Muscle layer of colon (tissue), 2 donors: ENCODE measurements around the gene STX18.

Experiments used
- H3K27ac ChIP-seq: one replicate; pipeline ENCODE4 v1.7.0; 2013; ENCODE audit warnings: low read depth, mild to moderate bottlenecking, low read length, moderate library complexity
- H3K27me3 ChIP-seq, 2 donors: one replicate each; pipeline ENCODE4 v1.7.0; 2013; ENCODE audit warnings: low read length in 2 of 2, mild to moderate bottlenecking in 2 of 2; ENCODE audit not compliant: insufficient read depth in 2 of 2, control insufficient read depth in 1 of 2
- H3K36me3 ChIP-seq: one replicate; pipeline ENCODE4 v1.7.0; 2013; ENCODE audit warnings: mild to moderate bottlenecking, low read length; ENCODE audit not compliant: insufficient read depth
- H3K4me1 ChIP-seq: one replicate; pipeline ENCODE4 v1.7.0; 2013; ENCODE audit warnings: mild to moderate bottlenecking, low read length; ENCODE audit not compliant: insufficient read depth
- H3K4me3 ChIP-seq, 2 donors: one replicate each; pipeline ENCODE4 v1.7.0; 2013; ENCODE audit warnings: low read length in 2 of 2, low read depth in 1 of 2, mild to moderate bottlenecking in 1 of 2, moderate library complexity in 1 of 2
- H3K9ac ChIP-seq: one replicate; pipeline ENCODE4 v1.7.0; 2013; ENCODE audit warnings: low read length
- H3K9me3 ChIP-seq: one replicate; pipeline ENCODE4 v1.7.0; 2013; ENCODE audit warnings: mild to moderate bottlenecking, low read length
- donor health status: abdominal sarcoma.
- donor health status: Adenocarcinoma of cecum.

Gene STX18

DNA sequence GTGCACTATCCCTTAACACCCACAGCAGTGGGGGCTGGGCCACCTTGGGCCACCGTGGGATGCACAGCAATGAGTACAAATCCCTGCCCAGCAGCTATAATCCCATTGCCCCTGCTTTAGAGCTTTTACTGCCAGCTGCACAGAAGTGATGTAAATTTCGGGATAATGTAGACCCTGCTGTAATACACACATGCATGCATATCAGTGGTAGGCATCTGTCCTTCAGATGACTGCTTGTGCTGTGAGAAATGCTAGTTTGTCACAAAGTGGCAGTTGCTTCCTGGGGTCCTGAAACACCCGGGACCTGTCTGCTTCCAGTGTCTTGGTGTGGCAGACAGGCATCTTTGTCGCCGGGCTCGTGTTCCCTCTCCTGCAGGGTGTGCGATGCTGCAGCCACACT is 140.8 kb downstream of the STX18 start:
- no peak overlapping the region for H3K9ac ChIP-seq
- H3K27ac ChIP-seq, result no peak overlapping the region
- H3K4me1 ChIP-seq, result no peaks in the 10 kb centered on the region
- no peaks in the 10 kb centered on the region for H3K36me3 ChIP-seq
- H3K9me3 ChIP-seq, result no peaks in the 10 kb centered on the region
- H3K27me3 ChIP-seq, result peaks cover 0 to 20% of the 10 kb centered on the region in 2 donors
- H3K4me3 ChIP-seq, result no peak overlapping the region

DNA sequence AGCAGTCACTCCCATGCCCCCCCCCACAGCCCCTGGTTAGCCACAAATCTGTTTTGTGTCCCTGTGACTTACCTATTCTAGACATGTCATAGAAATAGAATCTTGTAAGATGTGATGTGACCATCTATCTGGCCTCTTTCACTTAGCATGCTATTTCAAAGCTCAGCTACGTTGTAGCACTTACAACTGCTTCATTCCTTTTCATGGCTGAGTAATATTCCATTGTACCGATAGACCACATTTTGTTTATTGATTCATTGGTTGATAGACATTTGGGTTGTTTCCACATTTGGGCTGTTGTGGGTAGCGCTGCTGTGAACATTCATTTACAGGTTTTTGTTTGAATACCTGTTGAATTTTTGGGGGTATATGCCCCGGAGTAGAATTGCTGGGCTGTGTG is 143.4 kb downstream of the STX18 start:
- H3K4me1 ChIP-seq, result no peaks in the 10 kb centered on the region
- peaks cover 0 to 21% of the 10 kb centered on the region in 2 donors for H3K27me3 ChIP-seq
- H3K27ac ChIP-seq, result no peak overlapping the region
- no peak overlapping the region for H3K9ac ChIP-seq
- H3K4me3 ChIP-seq, result no peak overlapping the region
- no peaks in the 10 kb centered on the region for H3K36me3 ChIP-seq
- H3K9me3 ChIP-seq, result no peaks in the 10 kb centered on the region

GRCh38 chr4:4397441-4397819 is 144.4 kb downstream of the STX18 start:
- Histone ChIP-seq H3K27ac (no peak overlapping the region), H3K9me3 (no peaks in the 10 kb centered on the region), H3K36me3 (no peaks in the 10 kb centered on the region), H3K9ac (no peak overlapping the region), H3K4me1 (no peaks in the 10 kb centered on the region), H3K27me3 (peaks cover 0 to 21% of the 10 kb centered on the region in 2 donors), H3K4me3 (no peak overlapping the region)

- H3K36me3 ChIP-seq, result no peaks in the 10 kb centered on the region
- no peak overlapping the region for H3K4me3 ChIP-seq
- H3K9me3 ChIP-seq, result no peaks in the 10 kb centered on the region
- H3K27ac ChIP-seq, result no peak overlapping the region
- H3K27me3 ChIP-seq, result peaks cover 0 to 25% of the 10 kb centered on the region in 2 donors
- no peaks in the 10 kb centered on the region for H3K4me1 ChIP-seq
- H3K9ac ChIP-seq, result no peak overlapping the region
Measured at GRCh38 chr4:4396628-4397440, 145.0 kb downstream of the STX18 start.

DNA sequence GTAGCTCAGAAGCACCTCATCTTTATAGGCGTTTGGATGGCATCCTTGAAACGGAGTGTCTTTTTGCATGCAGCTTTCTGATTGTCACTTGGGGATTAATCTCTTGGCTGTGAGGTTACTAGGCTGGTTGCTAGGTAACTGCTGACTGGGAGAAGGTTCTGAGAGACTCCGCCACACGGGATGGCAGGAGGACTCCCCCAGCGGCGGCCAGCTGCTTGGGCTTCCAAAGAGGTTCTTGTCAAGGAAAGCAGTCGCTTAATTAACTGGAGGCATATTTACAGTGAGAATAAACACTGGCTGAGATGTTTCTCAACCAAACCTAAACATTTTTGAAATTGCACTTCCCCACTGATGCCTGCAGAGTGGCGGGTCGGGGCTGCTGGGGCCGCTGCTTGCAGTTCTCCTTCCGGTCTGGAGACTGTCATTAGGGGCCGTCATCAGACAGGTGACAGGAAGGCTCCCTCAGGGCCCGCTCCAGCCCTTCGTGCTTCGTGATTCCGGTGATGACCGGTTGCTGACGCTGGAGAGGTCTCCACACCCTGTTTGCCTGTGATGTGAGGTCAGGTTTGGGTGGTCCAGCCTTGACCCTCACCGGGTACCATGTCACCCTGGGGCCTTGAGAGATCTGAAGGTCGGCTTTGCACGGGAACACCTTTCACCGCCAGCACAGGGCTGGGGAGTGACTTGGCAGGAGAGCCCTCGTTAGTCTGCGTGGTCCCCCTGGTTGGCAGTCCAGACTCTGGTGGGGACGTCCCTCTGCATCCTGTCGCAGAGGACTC is 145.8 kb downstream of the STX18 start:
- peaks cover 0 to 26% of the 10 kb centered on the region in 2 donors for H3K27me3 ChIP-seq
- no peaks in the 10 kb centered on the region for H3K9me3 ChIP-seq
- no peak overlapping the region for H3K4me3 ChIP-seq
- no peak overlapping the region for H3K9ac ChIP-seq
- no peaks in the 10 kb centered on the region for H3K36me3 ChIP-seq
- H3K27ac ChIP-seq, result no peak overlapping the region
- no peaks in the 10 kb centered on the region for H3K4me1 ChIP-seq

GRCh38 chr4:4395371-4395770 is 146.5 kb downstream of the STX18 start:
- Histone ChIP-seq H3K9me3 (no peaks in the 10 kb centered on the region), H3K9ac (no peak overlapping the region), H3K4me3 (no peak overlapping the region), H3K4me1 (no peaks in the 10 kb centered on the region), H3K36me3 (no peaks in the 10 kb centered on the region), H3K27me3 (peaks cover 0 to 32% of the 10 kb centered on the region in 2 donors), H3K27ac (no peak overlapping the region)

DNA sequence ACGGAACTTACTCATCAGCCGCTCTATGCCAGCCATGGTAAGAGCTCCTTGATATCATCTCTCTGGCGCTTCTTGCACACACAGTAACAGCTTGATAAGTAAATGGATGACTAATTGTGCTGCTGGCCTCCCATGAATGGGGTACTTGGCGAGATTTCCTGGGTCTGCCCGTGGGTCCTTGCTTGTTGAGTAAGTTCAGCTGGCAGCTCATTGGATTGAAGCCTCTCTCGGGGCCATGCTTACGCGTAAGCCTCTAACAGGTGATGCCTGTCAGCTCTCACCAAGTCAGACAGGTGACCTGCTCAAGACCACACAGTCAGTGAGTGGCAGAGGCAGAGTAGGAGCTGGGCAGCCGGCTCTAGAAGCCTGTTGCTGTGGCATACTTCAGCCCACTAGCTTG is 147.2 kb downstream of the STX18 start:
- H3K36me3 ChIP-seq, result no peaks in the 10 kb centered on the region
- H3K9me3 ChIP-seq, result no peaks in the 10 kb centered on the region
- H3K4me3 ChIP-seq, result no peak overlapping the region
- H3K9ac ChIP-seq, result no peak overlapping the region
- no peak overlapping the region for H3K27ac ChIP-seq
- H3K4me1 ChIP-seq, result no peaks in the 10 kb centered on the region
- peaks cover 0 to 34% of the 10 kb centered on the region in 2 donors for H3K27me3 ChIP-seq

GRCh38 chr4:4392501-4393183 is 149.2 kb downstream of the STX18 start:
- no peaks in the 10 kb centered on the region for H3K9me3 ChIP-seq
- no peak overlapping the region for H3K4me3 ChIP-seq
- H3K27me3 ChIP-seq, result peaks cover 0 to 53% of the 10 kb centered on the region in 2 donors
- no peaks in the 10 kb centered on the region for H3K36me3 ChIP-seq
- no peaks in the 10 kb centered on the region for H3K4me1 ChIP-seq
- no peak overlapping the region for H3K9ac ChIP-seq
- H3K27ac ChIP-seq, result no peak overlapping the region

GRCh38 chr4:4391866-4392265 is 150.0 kb downstream of the STX18 start:
- H3K4me1 ChIP-seq, result no peaks in the 10 kb centered on the region
- H3K36me3 ChIP-seq, result no peaks in the 10 kb centered on the region
- peaks cover 0 to 54% of the 10 kb centered on the region in 2 donors for H3K27me3 ChIP-seq

GRCh38 chr4:4390515-4391240 is 151.2 kb downstream of the STX18 start:
- H3K9me3 ChIP-seq, result no peaks in the 10 kb centered on the region
- no peaks in the 10 kb centered on the region for H3K36me3 ChIP-seq
- H3K4me3 ChIP-seq, result no peak overlapping the region
- H3K9ac ChIP-seq, result no peak overlapping the region
- peaks cover 0 to 59% of the 10 kb centered on the region in 2 donors for H3K27me3 ChIP-seq
- H3K4me1 ChIP-seq, result no peaks in the 10 kb centered on the region
- H3K27ac ChIP-seq, result no peak overlapping the region

More at GRCh38 chr4:4391866-4392265, 150.0 kb downstream of the STX18 start:
- no peak overlapping the region for H3K9ac ChIP-seq
- H3K4me3 ChIP-seq, result no peak overlapping the region
- no peak overlapping the region for H3K27ac ChIP-seq
- H3K9me3 ChIP-seq, result no peaks in the 10 kb centered on the region

- Histone ChIP-seq H3K9me3 (no peaks in the 10 kb centered on the region), H3K36me3 (no peaks in the 10 kb centered on the region), H3K4me1 (no peaks in the 10 kb centered on the region), H3K4me3 (no peak overlapping the region), H3K27ac (no peak overlapping the region), H3K27me3 (peaks cover 0 to 66% of the 10 kb centered on the region in 2 donors), H3K9ac (no peak overlapping the region)
Measured at GRCh38 chr4:4390046-4390445, 151.8 kb downstream of the STX18 start.
